ENCODE measurements around the gene DENND2D. TPM values are rescaled to one million over a fixed set of nuclear protein-coding genes. Genes with fewer than 3 reads are reported as not detected.

Gene DENND2D
- total and polyA plus RNA-seq, 2 experiments from 2014 or later: 2.5 to 3.0 TPM

GRCh38 chr1:111172463-111172862 is 28.0 kb downstream of the DENND2D start:
- Histone ChIP-seq H3K27ac (ENCODE audit: low read depth) (no peak overlapping the region), H3K4me3 (no peak overlapping the region), H3K4me2 (no peak overlapping the region), H3F3A (replicated peaks; ENCODE audit: low read depth) (no peaks in the 10 kb centered on the region), H4K20me1 (replicated peaks; ENCODE audit: insufficient read depth) (no peaks in the 10 kb centered on the region), H3K36me3 (ENCODE audit: insufficient read depth) (peaks cover under 1% of the 10 kb centered on the region; the same call in 1 of the 2 replicates), H3K9me2 (ENCODE audit: insufficient read depth) (no peaks in the 10 kb centered on the region), H3K4me1 (ENCODE audit: insufficient read depth) (no peaks in the 10 kb centered on the region), H3K27me3 (ENCODE audit: insufficient read depth) (no peaks in the 10 kb centered on the region), H2AFZ (no peak overlapping the region), H3K79me2 (replicated peaks; ENCODE audit: insufficient read depth) (no peaks in the 10 kb centered on the region)
- TF ChIP-seq, protein P1, sequence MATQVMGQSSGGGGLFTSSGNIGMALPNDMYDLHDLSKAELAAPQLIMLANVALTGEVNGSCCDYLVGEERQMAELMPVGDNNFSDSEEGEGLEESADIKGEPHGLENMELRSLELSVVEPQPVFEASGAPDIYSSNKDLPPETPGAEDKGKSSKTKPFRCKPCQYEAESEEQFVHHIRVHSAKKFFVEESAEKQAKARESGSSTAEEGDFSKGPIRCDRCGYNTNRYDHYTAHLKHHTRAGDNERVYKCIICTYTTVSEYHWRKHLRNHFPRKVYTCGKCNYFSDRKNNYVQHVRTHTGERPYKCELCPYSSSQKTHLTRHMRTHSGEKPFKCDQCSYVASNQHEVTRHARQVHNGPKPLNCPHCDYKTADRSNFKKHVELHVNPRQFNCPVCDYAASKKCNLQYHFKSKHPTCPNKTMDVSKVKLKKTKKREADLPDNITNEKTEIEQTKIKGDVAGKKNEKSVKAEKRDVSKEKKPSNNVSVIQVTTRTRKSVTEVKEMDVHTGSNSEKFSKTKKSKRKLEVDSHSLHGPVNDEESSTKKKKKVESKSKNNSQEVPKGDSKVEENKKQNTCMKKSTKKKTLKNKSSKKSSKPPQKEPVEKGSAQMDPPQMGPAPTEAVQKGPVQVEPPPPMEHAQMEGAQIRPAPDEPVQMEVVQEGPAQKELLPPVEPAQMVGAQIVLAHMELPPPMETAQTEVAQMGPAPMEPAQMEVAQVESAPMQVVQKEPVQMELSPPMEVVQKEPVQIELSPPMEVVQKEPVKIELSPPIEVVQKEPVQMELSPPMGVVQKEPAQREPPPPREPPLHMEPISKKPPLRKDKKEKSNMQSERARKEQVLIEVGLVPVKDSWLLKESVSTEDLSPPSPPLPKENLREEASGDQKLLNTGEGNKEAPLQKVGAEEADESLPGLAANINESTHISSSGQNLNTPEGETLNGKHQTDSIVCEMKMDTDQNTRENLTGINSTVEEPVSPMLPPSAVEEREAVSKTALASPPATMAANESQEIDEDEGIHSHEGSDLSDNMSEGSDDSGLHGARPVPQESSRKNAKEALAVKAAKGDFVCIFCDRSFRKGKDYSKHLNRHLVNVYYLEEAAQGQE (IDR thresholded peaks at IDR 0.05; ENCODE audit: unreplicated experiment): no peak
- TF ChIP-seq CTCF (conservative IDR thresholded peaks at IDR 0.05; ENCODE audit: low read depth in 2 of 2): no peak
- TF ChIP-seq STAT1 (IDR thresholded peaks at IDR 0.05; ENCODE audit: unreplicated experiment): no peak
- no peak for TF ChIP-seq ZNF114 (CRISPR knock-in tag; IDR thresholded peaks at IDR 0.05)
- no peak for TF ChIP-seq NANOG (IDR thresholded peaks at IDR 0.05; ENCODE audit: borderline replicate concordance)
- no peak for TF ChIP-seq EZH2phosphoT487 (IDR thresholded peaks at IDR 0.05; ENCODE audit: unreplicated experiment)
- TF ChIP-seq ZNF331 (CRISPR knock-in tag; IDR thresholded peaks at IDR 0.05; ENCODE audit: low read depth): no peak
- no peak for TF ChIP-seq CREB1 (CRISPR knock-in tag; IDR thresholded peaks at IDR 0.05; ENCODE audit: low read depth)
- no peak for TF ChIP-seq JUNB (IDR thresholded peaks at IDR 0.05; ENCODE audit: unreplicated experiment)
- TF ChIP-seq POLR2AphosphoS5 (IDR thresholded peaks at IDR 0.05; ENCODE audit: low read depth): no peak
- no peak for TF ChIP-seq ZNF462 (CRISPR knock-in tag; IDR thresholded peaks at IDR 0.05)
- no peak for TF ChIP-seq ETS1 (IDR thresholded peaks at IDR 0.05)
- TF ChIP-seq EZH2 (IDR thresholded peaks at IDR 0.05; ENCODE audit: low read depth, unreplicated experiment): no peak
- DNase-seq (ENCODE audit: low spot score): no peak
- H3K27me3 Mint-ChIP-seq (ENCODE audit: insufficient read depth, low read depth, poor library complexity): no peaks in the 10 kb centered on the region
- no peaks in the 10 kb centered on the region for H3K9me3 Mint-ChIP-seq
- no peak for ATAC-seq
- no peak overlapping the region for H3K4me3 Mint-ChIP-seq
- no peak overlapping the region; the same call in 1 of the 2 replicates for H3K27ac Mint-ChIP-seq
- no peaks in the 10 kb centered on the region for H3K4me1 Mint-ChIP-seq
- H3K36me3 Mint-ChIP-seq (ENCODE audit: low read depth): peaks cover 15% of the 10 kb centered on the region; the same call in 2 of the 3 replicates
